Gastrocnemius medialis (tissue), 4 donors: ENCODE results near the gene BCR.

Experiments
- POLR2A ChIP-seq, 2 donors: fragments of 450-650 bp; IDR thresholded peaks; one replicate each; pipeline ENCODE4 v1.6.1; 2017; ENCODE audit warnings: antibody characterized with exemption in 2 of 2, mild to moderate bottlenecking in 2 of 2, moderate library complexity in 2 of 2
- TF ChIP-seq, protein P1 (sequence below), 5 experiments: fragments of 450-650 bp in 3 of 5; fragments of 200-600 bp in 2 of 5; sonication (generic) in 2 of 5; IDR thresholded peaks in 4 of 5; conservative IDR thresholded peaks in 1 of 5; 1 replicate in 4 of 5; 2 replicates in 1 of 5; pipeline ENCODE4 v1.5.1; 2016 to 2019; ENCODE audit warnings: antibody characterized with exemption in 5 of 5, mild to moderate bottlenecking in 3 of 5, moderate library complexity in 3 of 5

DNA sequence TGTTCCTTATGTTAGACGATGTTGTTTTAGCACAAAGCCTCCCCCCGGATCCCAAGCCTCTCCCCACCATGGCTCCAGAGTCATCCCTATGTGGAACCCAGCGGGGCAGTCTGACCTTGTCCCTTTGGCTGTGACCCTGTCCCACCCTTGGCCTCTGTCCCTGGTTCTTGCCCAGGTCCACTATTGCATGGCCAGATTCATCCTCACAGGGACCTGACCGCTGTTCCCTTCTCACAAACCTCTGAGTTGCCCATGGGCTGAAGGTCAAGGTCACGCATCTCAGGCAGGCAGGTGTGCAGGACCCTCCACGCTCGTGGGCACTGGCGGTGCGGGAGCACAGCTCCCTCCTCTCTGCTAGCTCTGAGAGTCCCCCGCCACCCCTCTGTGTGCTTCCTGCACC is 39.0 kb downstream of the BCR start:
- TF ChIP-seq, protein P1, sequence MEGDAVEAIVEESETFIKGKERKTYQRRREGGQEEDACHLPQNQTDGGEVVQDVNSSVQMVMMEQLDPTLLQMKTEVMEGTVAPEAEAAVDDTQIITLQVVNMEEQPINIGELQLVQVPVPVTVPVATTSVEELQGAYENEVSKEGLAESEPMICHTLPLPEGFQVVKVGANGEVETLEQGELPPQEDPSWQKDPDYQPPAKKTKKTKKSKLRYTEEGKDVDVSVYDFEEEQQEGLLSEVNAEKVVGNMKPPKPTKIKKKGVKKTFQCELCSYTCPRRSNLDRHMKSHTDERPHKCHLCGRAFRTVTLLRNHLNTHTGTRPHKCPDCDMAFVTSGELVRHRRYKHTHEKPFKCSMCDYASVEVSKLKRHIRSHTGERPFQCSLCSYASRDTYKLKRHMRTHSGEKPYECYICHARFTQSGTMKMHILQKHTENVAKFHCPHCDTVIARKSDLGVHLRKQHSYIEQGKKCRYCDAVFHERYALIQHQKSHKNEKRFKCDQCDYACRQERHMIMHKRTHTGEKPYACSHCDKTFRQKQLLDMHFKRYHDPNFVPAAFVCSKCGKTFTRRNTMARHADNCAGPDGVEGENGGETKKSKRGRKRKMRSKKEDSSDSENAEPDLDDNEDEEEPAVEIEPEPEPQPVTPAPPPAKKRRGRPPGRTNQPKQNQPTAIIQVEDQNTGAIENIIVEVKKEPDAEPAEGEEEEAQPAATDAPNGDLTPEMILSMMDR (IDR thresholded peaks at IDR 0.05 in 4 of 5, conservative IDR thresholded peaks at IDR 0.05 in 1 of 5) = no peak
- no peak for TF ChIP-seq POLR2A (IDR thresholded peaks at IDR 0.05)
